Thoracic aorta (tissue), 2 donors: Measurements from ENCODE around the gene GALP. TPM values are rescaled to one million over a fixed set of nuclear protein-coding genes. Genes with fewer than 3 reads are reported as not detected.
"Not testable (repeated sequence)": the region's sequence is repeated elsewhere in the genome, so short reads cannot be mapped to it uniquely, and the experiment has no call there.

ENCODE experiments used
- ATAC-seq: fragments of 150-250 bp; one replicate; pipeline ENCODE4 v1.8.0; 2017; ENCODE audit warnings: low read depth; ENCODE audit not compliant: insufficient number of reproducible peaks, low FRiP score
- DNase-seq: peaks from one replicate; pipeline ENCODE4 v3.0.0-alpha.2; 2020; ENCODE audit warnings: low spot score
- H3K27ac ChIP-seq, 2 donors: fragments of 200-600 bp; sonication (generic); 1 replicate in 1 of 2; 2 replicates in 1 of 2; pipeline ENCODE4 v1.5.1; 2016; ENCODE audit warnings: mild to moderate bottlenecking in 2 of 2, moderate library complexity in 2 of 2
- H3K27me3 ChIP-seq: fragments of 200-600 bp; sonication (generic); replicated peaks from 2 replicates; pipeline ENCODE4 v1.6.0; 2016; ENCODE audit warnings: mild to moderate bottlenecking; ENCODE audit not compliant: insufficient read depth
- H3K36me3 ChIP-seq: fragments of 200-600 bp; sonication (generic); one replicate; pipeline ENCODE4 v1.5.1; 2016
- H3K4me1 ChIP-seq, 2 donors: fragments of 200-600 bp; sonication (generic); 1 replicate in 1 of 2; 2 replicates in 1 of 2; pipeline versions ENCODE4 v1.5.1 to v1.6.0; 2016; ENCODE audit warnings: low read depth in 2 of 2, mild to moderate bottlenecking in 1 of 2; ENCODE audit not compliant: control insufficient read depth in 1 of 2
- H3K4me3 ChIP-seq: fragments of 200-600 bp; sonication (generic); 2 replicates; pipeline ENCODE4 v1.5.1; 2016; ENCODE audit warnings: mild to moderate bottlenecking
- H3K9me3 ChIP-seq: fragments of 200-600 bp; sonication (generic); 2 replicates; pipeline ENCODE4 v1.5.1; 2016
- total RNA-seq, 2 donors: library from RNA; depleted of rRNA; stranded (reverse); fragments of >200 nt; gene quantifications; one replicate each; pipeline versions ENCODE4 v1.1.0 to v1.2.3, GENCODE V29; 2016
- TF ChIP-seq, protein P1 (sequence below): fragments of 200-600 bp; sonication (generic); IDR thresholded peaks from one replicate; pipeline ENCODE4 v1.5.1; 2019; ENCODE audit warnings: antibody characterized with exemption

The GALP gene
- not detected for total RNA-seq

DNA sequence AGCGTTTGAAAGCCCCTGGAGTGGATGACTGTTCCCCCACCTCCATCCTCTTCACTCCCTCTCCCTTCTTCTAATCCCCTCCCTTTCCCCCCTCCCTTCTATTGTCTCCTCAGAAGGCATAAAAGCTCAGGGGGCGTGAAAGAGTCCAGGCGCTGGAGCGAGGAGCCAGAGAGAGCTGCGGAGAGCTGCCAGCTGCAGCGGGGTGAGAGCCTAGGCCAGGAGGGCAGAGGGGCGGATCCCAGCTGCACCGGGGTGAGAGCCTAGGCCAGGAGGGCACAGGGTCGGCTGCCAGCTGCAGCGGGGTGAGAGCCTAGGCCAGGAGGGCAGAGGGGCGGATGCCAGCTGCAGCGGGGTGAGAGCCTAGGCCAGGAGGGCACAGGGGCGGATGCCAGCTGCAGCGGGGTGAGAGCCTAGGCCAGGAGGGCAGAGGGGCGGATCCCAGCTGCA lies at the start of gene GALP:
TSS of gene GALP (plus strand) at position 148 of the 447 bp plus-strand sequence. CDS start 1,101 bp downstream, outside the sequence.
- not testable (repeated sequence) for H3K4me1 ChIP-seq, DNase-seq, H3K27ac ChIP-seq, H3K4me3 ChIP-seq, H3K27me3 ChIP-seq, H3K36me3 ChIP-seq, H3K9me3 ChIP-seq, ATAC-seq

DNA sequence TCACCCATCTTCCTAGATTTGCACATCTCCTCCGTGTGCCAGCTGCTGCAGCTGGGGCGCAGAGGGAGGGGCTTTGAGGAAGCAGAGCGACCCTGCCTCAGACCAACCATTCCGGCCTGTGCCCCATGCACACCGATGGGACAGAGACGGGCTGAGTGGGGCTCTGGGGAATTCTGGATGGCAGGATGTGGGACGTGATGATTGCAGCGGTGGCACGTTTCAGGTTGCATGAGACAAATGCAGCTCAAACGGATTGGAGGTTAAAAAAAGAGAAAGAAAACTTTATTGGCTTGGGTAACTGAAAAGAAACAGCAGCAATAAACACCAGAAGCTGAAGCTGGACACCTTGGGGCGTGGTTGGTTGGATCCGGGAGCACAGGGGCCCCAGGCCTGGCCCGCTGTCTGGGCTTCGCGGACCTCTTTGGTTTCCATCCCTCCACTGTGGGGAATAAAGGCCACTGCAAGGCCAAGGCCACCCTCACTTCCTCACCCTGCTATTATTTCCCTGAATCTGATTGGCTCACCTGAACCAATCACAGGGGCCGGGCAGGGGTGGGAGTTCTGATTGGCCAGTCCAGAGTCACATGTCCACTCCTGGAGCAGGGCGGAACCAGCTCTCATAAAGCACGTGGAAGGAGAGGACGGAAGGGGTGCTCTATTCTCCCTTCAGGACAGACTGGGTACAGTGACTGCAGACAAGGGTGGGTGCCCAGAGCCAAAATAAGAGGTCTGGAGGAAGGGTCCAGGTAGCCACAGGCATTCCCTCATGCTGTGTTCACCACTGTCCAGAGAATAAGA lies 48.6 kb upstream of the GALP start:
- Histone ChIP-seq H3K9me3 (no peaks in the 10 kb centered on the region), H3K4me3 (no peak overlapping the region), H3K36me3 (no peaks in the 10 kb centered on the region), H3K27me3 (no peaks in the 10 kb centered on the region), H3K27ac (no peak overlapping the region), H3K4me1 (peaks cover under 1 to 7% of the 10 kb centered on the region in 2 donors)
- TF ChIP-seq, protein P1, sequence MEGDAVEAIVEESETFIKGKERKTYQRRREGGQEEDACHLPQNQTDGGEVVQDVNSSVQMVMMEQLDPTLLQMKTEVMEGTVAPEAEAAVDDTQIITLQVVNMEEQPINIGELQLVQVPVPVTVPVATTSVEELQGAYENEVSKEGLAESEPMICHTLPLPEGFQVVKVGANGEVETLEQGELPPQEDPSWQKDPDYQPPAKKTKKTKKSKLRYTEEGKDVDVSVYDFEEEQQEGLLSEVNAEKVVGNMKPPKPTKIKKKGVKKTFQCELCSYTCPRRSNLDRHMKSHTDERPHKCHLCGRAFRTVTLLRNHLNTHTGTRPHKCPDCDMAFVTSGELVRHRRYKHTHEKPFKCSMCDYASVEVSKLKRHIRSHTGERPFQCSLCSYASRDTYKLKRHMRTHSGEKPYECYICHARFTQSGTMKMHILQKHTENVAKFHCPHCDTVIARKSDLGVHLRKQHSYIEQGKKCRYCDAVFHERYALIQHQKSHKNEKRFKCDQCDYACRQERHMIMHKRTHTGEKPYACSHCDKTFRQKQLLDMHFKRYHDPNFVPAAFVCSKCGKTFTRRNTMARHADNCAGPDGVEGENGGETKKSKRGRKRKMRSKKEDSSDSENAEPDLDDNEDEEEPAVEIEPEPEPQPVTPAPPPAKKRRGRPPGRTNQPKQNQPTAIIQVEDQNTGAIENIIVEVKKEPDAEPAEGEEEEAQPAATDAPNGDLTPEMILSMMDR = no peak
- DNase-seq (no peak), ATAC-seq (no peak)

DNA sequence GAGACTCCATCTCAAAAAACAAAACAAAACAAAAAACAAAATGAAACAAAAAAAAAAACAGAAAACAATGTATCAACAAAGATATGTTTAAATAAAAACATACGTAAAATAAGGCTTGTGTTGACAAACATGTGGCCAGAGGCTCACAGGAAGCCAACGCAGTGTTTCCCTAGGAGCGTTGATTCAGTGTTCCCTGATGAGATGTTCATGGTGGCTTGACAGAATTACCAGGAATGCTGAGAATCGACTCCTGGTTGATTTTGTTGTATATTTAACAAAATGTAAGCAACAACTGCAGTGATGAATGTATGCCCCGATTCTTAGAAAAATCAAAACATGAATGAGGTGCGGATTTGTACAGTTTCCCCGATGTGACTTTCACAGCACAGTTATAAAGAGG lies 45.8 kb upstream of the GALP start:
- H3K27me3 ChIP-seq = no peaks in the 10 kb centered on the region
- TF ChIP-seq, protein P1 = no peak
- peaks cover 3 to 18% of the 10 kb centered on the region in 2 donors for H3K4me1 ChIP-seq
- no peaks in the 10 kb centered on the region for H3K36me3 ChIP-seq
- DNase-seq = no peak
- no peak overlapping the region for H3K4me3 ChIP-seq
- H3K9me3 ChIP-seq = no peaks in the 10 kb centered on the region
- no peak for ATAC-seq
- H3K27ac ChIP-seq = no peak overlapping the region

DNA sequence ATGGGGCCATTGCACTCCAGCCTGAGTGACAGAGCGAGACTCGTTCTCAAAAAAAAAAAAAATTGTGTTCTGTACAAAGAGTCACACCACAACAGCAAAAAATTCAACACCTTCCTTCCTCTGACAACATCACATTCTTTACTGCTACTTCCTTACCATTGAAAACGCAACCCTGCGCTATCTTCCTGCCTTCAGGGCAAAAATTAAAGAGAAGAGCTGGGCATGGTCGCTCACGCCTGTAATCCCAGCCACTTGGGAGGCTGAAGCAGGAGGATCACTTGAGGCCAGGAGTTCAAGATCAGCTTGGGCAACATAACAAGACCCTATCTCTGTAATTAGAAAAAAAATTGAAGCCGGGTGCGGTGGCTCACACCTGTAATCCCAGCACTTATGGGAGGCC lies 44.2 kb upstream of the GALP start:
- ATAC-seq = no peak

DNA sequence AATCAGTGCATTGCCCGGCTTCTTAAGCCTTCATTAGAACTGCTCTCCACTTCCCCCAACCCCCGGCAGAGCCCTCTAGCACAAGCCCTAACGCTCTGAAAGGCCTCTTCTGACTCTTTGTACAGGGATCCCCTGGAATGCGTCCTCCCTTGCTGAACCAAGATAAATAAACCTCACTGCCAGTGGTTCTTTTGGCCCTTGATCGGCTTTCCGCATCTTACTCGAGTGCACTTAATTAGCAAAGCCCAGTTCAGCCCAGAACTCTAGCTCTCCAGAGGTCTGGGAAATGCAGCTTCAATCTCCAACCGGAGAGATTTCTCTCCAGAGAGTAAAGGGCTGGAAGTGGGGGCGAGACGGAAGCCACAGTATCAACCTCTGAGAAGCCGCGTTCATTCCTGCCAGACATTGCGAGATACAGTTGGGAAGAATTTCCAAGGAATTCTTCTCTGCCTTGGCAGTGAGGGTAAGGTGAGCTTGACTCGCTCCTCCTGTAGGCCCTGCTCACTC lies 43.4 kb upstream of the GALP start:
- no peaks in the 10 kb centered on the region for H3K36me3 ChIP-seq
- peaks cover 3 to 18% of the 10 kb centered on the region in 2 donors for H3K4me1 ChIP-seq
- TF ChIP-seq, protein P1 = no peak
- DNase-seq = no peak
- H3K4me3 ChIP-seq = peak overlapping the region; percentile 60
- H3K9me3 ChIP-seq = no peaks in the 10 kb centered on the region
- peak overlapping the region; percentile 32 to 73 for H3K27ac ChIP-seq
- no peak for ATAC-seq
- no peaks in the 10 kb centered on the region for H3K27me3 ChIP-seq

More for the DNA sequence above, 44.2 kb upstream of the GALP start:
- DNase-seq = no peak
- Histone ChIP-seq H3K27me3 (no peaks in the 10 kb centered on the region), H3K9me3 (no peaks in the 10 kb centered on the region), H3K27ac (peak overlapping the region; percentile 32 to 73), H3K4me1 (peaks cover 3 to 18% of the 10 kb centered on the region in 2 donors), H3K4me3 (no peak overlapping the region), H3K36me3 (no peaks in the 10 kb centered on the region)
- TF ChIP-seq, protein P1 = no peak
